K562 (cell line): ENCODE results near the gene ADK.

ENCODE experiments used
- YY1 ChIP-seq, 3 experiments: IDR thresholded peaks; 2 replicates each; pipeline ENCODE4 v1.6.1; 2011; ENCODE audit warnings: low read length in 2 of 3, mild to moderate bottlenecking in 2 of 3, moderate library complexity in 2 of 3, borderline replicate concordance in 1 of 3, control low read depth in 1 of 3, low read depth in 1 of 3; ENCODE audit not compliant: insufficient read depth in 3 of 3, insufficient replicate concordance in 2 of 3, control insufficient read depth in 1 of 3, insufficient read length in 1 of 3; ENCODE audit errors: extremely low read depth in 1 of 3
- TF ChIP-seq, protein P1 (sequence below): sonication (generic); formaldehyde crosslinking; IDR thresholded peaks from 2 replicates; pipeline ENCODE4 v1.9.0; 2022; ENCODE audit warnings: mild to moderate bottlenecking, missing genetic modification reagents

DNA sequence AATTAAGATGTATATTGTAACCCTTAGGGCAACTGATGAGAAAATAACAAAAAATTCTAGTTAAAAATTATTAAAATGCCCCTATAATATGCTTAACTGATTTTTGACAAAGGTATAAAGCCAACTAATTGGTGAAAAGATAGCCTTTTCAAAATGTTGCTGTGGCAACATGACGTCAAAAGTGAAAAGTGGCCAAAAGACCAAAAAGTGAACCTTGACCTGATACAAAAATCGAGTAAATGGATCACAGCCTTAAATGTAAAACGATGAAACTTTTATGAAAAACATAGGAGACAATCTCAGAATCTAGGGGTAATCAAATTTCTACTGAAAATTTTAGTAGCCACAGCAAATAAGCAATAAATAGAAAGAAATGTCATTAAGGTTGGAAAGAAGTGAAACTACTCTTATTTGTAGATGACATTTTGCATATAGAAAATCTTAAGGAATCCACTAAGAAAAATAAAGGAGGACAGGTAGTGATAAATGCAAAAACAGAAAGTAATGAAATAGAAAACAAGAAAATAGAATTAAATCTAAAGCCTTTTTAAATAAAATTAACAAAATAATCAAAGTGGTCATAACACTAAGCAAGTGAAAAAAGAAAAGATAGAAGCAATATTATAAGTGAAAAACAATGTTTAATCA is 285.6 kb downstream of the ADK start:
- no peak for TF ChIP-seq YY1 (IDR thresholded peaks at IDR 0.05; ENCODE audit: borderline replicate concordance in 1 of 3, control insufficient read depth in 1 of 3, extremely low read depth in 1 of 3, insufficient read depth in 3 of 3, insufficient read length in 1 of 3, insufficient replicate concordance in 2 of 3, low read depth in 1 of 3, low read length in 2 of 3)
- TF ChIP-seq, protein P1, sequence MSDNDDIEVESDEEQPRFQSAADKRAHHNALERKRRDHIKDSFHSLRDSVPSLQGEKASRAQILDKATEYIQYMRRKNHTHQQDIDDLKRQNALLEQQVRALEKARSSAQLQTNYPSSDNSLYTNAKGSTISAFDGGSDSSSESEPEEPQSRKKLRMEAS (CRISPR knock-in tag): no peak
